H9 (cell line): ENCODE measurements around the gene DGKB. TPM values are rescaled to one million over a fixed set of nuclear protein-coding genes. Genes with fewer than 3 reads are reported as not detected.

Source experiments
- DNase-seq: peaks from one replicate; pipeline ENCODE4 v3.0.0-alpha.2; 2017
- H2AFZ ChIP-seq: one replicate; pipeline ENCODE4 v1.6.1; 2013; ENCODE audit warnings: mild to moderate bottlenecking, low read length, control low read depth, moderate library complexity
- H2AK5ac ChIP-seq: 2 replicates; pipeline ENCODE4 v1.6.1; 2013; ENCODE audit warnings: low read length, control low read depth, mixed read lengths; ENCODE audit not compliant: insufficient read length
- H2BK120ac ChIP-seq: one replicate; pipeline ENCODE4 v1.6.1; 2013; ENCODE audit warnings: low read depth, mild to moderate bottlenecking, low read length, control low read depth, inconsistent platforms; ENCODE audit not compliant: poor library complexity, severe bottlenecking
- H2BK12ac ChIP-seq: 2 replicates; pipeline ENCODE4 v1.6.1; 2013; ENCODE audit warnings: low read length, control low read depth, mixed read lengths, low read depth; ENCODE audit not compliant: insufficient read length
- H2BK15ac ChIP-seq: 2 replicates; pipeline ENCODE4 v1.6.1; 2013; ENCODE audit warnings: low read depth, low read length, control low read depth
- H2BK20ac ChIP-seq: one replicate; pipeline ENCODE4 v1.6.1; 2013; ENCODE audit warnings: low read depth, mild to moderate bottlenecking, low read length, control low read depth, inconsistent platforms; ENCODE audit not compliant: poor library complexity, severe bottlenecking
- H2BK5ac ChIP-seq: 2 replicates; pipeline ENCODE4 v1.6.1; 2013; ENCODE audit warnings: low read length, control low read depth, mixed read lengths; ENCODE audit not compliant: insufficient read length
- H3K14ac ChIP-seq: 2 replicates; pipeline ENCODE4 v1.6.1; 2013; ENCODE audit warnings: low read length, control low read depth; ENCODE audit not compliant: insufficient read depth
- H3K18ac ChIP-seq: 2 replicates; pipeline ENCODE4 v1.6.1; 2013; ENCODE audit warnings: low read depth, mild to moderate bottlenecking, mixed read lengths, low read length, control low read depth; ENCODE audit not compliant: insufficient read length
- H3K23ac ChIP-seq: 2 replicates; pipeline ENCODE4 v1.6.1; 2013; ENCODE audit warnings: low read length, control low read depth, mixed read lengths, low read depth; ENCODE audit not compliant: insufficient read length
- H3K23me2 ChIP-seq: 2 replicates; pipeline ENCODE4 v1.6.1; 2013; ENCODE audit warnings: low read depth, mild to moderate bottlenecking, mixed read lengths, low read length, control low read depth; ENCODE audit not compliant: insufficient read length, poor library complexity, severe bottlenecking
- H3K27ac ChIP-seq: 2 replicates; pipeline ENCODE4 v1.5.1; 2013; ENCODE audit warnings: low read length, control low read depth, mixed read lengths, low read depth; ENCODE audit not compliant: insufficient read length
- H3K27me3 ChIP-seq: 2 replicates; pipeline ENCODE4 v1.6.1; 2013; ENCODE audit warnings: low read length, control low read depth, inconsistent platforms; ENCODE audit not compliant: insufficient read depth
- H3K4ac ChIP-seq: 2 replicates; pipeline ENCODE4 v1.6.1; 2013; ENCODE audit warnings: low read depth, mild to moderate bottlenecking, control low read depth, inconsistent platforms, low read length, moderate library complexity
- H3K4me1 ChIP-seq: 2 replicates; pipeline ENCODE4 v1.6.1; 2013; ENCODE audit warnings: low read length, control low read depth, inconsistent platforms; ENCODE audit not compliant: insufficient read depth
- H3K4me2 ChIP-seq: 2 replicates; pipeline ENCODE4 v1.6.1; 2013; ENCODE audit warnings: low read length, control low read depth, mixed read lengths; ENCODE audit not compliant: insufficient read length, insufficient read depth
- H3K56ac ChIP-seq: 2 replicates; pipeline ENCODE4 v1.6.1; 2013; ENCODE audit warnings: low read depth, mild to moderate bottlenecking, mixed read lengths, low read length, control low read depth; ENCODE audit not compliant: insufficient read length
- H3K79me1 ChIP-seq: 2 replicates; pipeline ENCODE4 v1.6.1; 2013; ENCODE audit warnings: low read depth, mild to moderate bottlenecking, moderate library complexity, low read length, control low read depth, inconsistent platforms; ENCODE audit not compliant: insufficient read depth, poor library complexity, severe bottlenecking
- H3K79me2 ChIP-seq: 2 replicates; pipeline ENCODE4 v1.6.1; 2013; ENCODE audit warnings: low read length, control low read depth, inconsistent platforms; ENCODE audit not compliant: insufficient read depth
- H3K9ac ChIP-seq: 2 replicates; pipeline ENCODE4 v1.6.1; 2013; ENCODE audit warnings: low read length, control low read depth, mixed read lengths; ENCODE audit not compliant: insufficient read length; ENCODE audit errors: extremely low read depth
- H3K9me3 ChIP-seq: one replicate; pipeline ENCODE4 v1.6.1; 2013; ENCODE audit warnings: low read depth, low read length, inconsistent platforms; ENCODE audit not compliant: control insufficient read depth
- H3T11ph ChIP-seq: one replicate; pipeline ENCODE4 v1.6.1; 2013; ENCODE audit warnings: mild to moderate bottlenecking, low read length, control low read depth, inconsistent platforms
- H4K20me1 ChIP-seq: one replicate; pipeline ENCODE4 v1.6.1; 2013; ENCODE audit not compliant: control insufficient read depth, insufficient read length, insufficient read depth
- H4K5ac ChIP-seq: 2 replicates; pipeline ENCODE4 v1.6.1; 2013; ENCODE audit warnings: low read depth, mild to moderate bottlenecking, mixed read lengths, low read length, control low read depth; ENCODE audit not compliant: insufficient read length
- H4K8ac ChIP-seq: replicated peaks from 2 replicates; pipeline ENCODE4 v1.6.1; 2013; ENCODE audit warnings: low read length, control low read depth, mixed read lengths, low read depth; ENCODE audit not compliant: insufficient read length
- H4K91ac ChIP-seq: 2 replicates; pipeline ENCODE4 v1.6.1; 2013; ENCODE audit warnings: low read depth, mild to moderate bottlenecking, moderate library complexity, mixed read lengths, low read length, control low read depth; ENCODE audit not compliant: insufficient read length
- H3K27ac Mint-ChIP-seq, 3 experiments: 2 replicates in 2 of 3; 3 replicates in 1 of 3; pipeline ENCODE4 v1.8.0; 2020 to 2021; ENCODE audit warnings: mixed read lengths in 3 of 3, mild to moderate bottlenecking in 1 of 3, moderate library complexity in 1 of 3
- H3K27me3 Mint-ChIP-seq: 2 replicates; pipeline ENCODE4 v1.8.0; 2021; ENCODE audit warnings: low read depth, mild to moderate bottlenecking, moderate library complexity, mixed read lengths
- H3K36me3 Mint-ChIP-seq, 3 experiments: 2 replicates in 2 of 3; 3 replicates in 1 of 3; pipeline ENCODE4 v1.8.0; 2020 to 2021; ENCODE audit warnings: low read depth in 3 of 3, mixed read lengths in 3 of 3; ENCODE audit not compliant: insufficient read depth in 1 of 3
- H3K4me1 Mint-ChIP-seq, 2 experiments: 2 replicates each; pipeline ENCODE4 v1.8.0; 2020; ENCODE audit warnings: mixed read lengths in 2 of 2
- H3K4me3 Mint-ChIP-seq, 2 experiments: 2 replicates in 1 of 2; 3 replicates in 1 of 2; pipeline ENCODE4 v1.8.0; 2020 to 2021; ENCODE audit warnings: mild to moderate bottlenecking in 2 of 2, mixed read lengths in 2 of 2, moderate library complexity in 1 of 2
- H3K9me3 Mint-ChIP-seq, 2 experiments: 2 replicates in 1 of 2; 3 replicates in 1 of 2; pipeline ENCODE4 v1.8.0; 2020; ENCODE audit warnings: mild to moderate bottlenecking in 2 of 2, mixed read lengths in 2 of 2, moderate library complexity in 1 of 2
- total RNA-seq: library from RNA; stranded (reverse); gene quantifications from 2 replicates; pipeline ENCODE4 v1.2.1, GENCODE V29; 2021
- TF ChIP-seq, protein P1 (sequence below): fragments of 200-600 bp; sonication (generic); conservative IDR thresholded peaks from 3 replicates; pipeline ENCODE4 v1.8.0; 2021; ENCODE audit warnings: antibody characterized with exemption, mild to moderate bottlenecking

DGKB gene
- total RNA-seq, 1 experiment from 2014 or later = 0.26 TPM

- Histone ChIP-seq H4K8ac (no peak overlapping the region), H3K79me1 (no peaks in the 10 kb centered on the region), H3K79me2 (no peaks in the 10 kb centered on the region), H3K56ac (no peak overlapping the region), H4K91ac (no peak overlapping the region), H2BK20ac (no peak overlapping the region), H3K4me2 (no peak overlapping the region), H3K9me3 (peaks cover 16% of the 10 kb centered on the region), H3K23me2 (no peaks in the 10 kb centered on the region), H2BK12ac (no peak overlapping the region), H2BK15ac (no peak overlapping the region), H2BK120ac (no peak overlapping the region), H3K4me1 (no peaks in the 10 kb centered on the region), H3K27me3 (no peaks in the 10 kb centered on the region), H3K9ac (no peak overlapping the region), H3K4ac (no peak overlapping the region), H3K27ac (no peak overlapping the region), H3K14ac (no peak overlapping the region), H3K23ac (no peak overlapping the region), H2BK5ac (no peak overlapping the region), H4K20me1 (no peaks in the 10 kb centered on the region), H3T11ph (no peak overlapping the region), H2AFZ (no peak overlapping the region), H2AK5ac (no peak overlapping the region), H4K5ac (no peak overlapping the region), H3K18ac (no peak overlapping the region)
- peaks cover 13 to 24% (median 14%) of the 10 kb centered on the region in 3 experiments for H3K36me3 Mint-ChIP-seq
- H3K4me3 Mint-ChIP-seq = no peak overlapping the region
- no peak for DNase-seq
- H3K27me3 Mint-ChIP-seq = no peaks in the 10 kb centered on the region
- H3K4me1 Mint-ChIP-seq = no peaks in the 10 kb centered on the region
- peaks cover 24% of the 10 kb centered on the region in 2 experiments for H3K9me3 Mint-ChIP-seq
- H3K27ac Mint-ChIP-seq = no peak overlapping the region; a peak in 1 of 7 replicates
- TF ChIP-seq, protein P1, sequence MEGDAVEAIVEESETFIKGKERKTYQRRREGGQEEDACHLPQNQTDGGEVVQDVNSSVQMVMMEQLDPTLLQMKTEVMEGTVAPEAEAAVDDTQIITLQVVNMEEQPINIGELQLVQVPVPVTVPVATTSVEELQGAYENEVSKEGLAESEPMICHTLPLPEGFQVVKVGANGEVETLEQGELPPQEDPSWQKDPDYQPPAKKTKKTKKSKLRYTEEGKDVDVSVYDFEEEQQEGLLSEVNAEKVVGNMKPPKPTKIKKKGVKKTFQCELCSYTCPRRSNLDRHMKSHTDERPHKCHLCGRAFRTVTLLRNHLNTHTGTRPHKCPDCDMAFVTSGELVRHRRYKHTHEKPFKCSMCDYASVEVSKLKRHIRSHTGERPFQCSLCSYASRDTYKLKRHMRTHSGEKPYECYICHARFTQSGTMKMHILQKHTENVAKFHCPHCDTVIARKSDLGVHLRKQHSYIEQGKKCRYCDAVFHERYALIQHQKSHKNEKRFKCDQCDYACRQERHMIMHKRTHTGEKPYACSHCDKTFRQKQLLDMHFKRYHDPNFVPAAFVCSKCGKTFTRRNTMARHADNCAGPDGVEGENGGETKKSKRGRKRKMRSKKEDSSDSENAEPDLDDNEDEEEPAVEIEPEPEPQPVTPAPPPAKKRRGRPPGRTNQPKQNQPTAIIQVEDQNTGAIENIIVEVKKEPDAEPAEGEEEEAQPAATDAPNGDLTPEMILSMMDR = no peak
These were observed 154.1 kb downstream of the DGKB start for GRCh38 chr7:14748461-14748860.
